ENCODE measurements around the gene SMYD3.

The SMYD3 gene

DNA sequence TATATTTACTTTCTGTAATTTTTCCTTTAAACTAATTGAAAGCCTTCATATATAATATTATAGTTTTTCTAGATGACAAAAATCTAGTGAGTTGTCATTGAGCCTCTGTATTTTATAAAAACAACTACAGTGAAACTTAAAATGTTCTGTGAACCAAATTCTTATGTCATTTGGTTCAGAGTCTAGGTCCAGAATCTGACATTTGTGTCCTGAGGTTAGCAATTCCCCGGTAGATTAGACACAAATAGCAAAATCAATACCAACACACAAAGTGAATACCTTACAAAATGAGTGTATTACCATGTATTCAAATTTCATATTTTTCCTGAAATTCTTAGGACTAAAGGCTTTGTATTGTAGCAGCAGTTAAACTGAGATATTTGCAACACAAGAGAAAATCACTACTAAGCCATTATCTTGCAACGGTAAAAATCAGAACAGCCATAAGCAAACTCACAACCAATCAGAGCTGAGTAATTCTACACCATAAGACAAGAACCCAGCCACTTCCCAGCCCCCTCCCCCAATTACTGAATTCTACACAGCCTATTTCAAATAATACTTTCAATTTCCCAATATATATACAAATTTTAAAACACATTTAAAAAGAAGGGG is 573.5 kb downstream of the SMYD3 start:
- no peak for DNase-seq

GRCh38 chr1:245932302-245932972 is 574.6 kb downstream of the SMYD3 start:
- DNase-seq, result no peak

- DNase-seq, result no peak
Observed at GRCh38 chr1:245931450-245931849, 575.6 kb downstream of the SMYD3 start.

GRCh38 chr1:245929224-245929623 is 577.9 kb downstream of the SMYD3 start:
- no peak for DNase-seq

DNA sequence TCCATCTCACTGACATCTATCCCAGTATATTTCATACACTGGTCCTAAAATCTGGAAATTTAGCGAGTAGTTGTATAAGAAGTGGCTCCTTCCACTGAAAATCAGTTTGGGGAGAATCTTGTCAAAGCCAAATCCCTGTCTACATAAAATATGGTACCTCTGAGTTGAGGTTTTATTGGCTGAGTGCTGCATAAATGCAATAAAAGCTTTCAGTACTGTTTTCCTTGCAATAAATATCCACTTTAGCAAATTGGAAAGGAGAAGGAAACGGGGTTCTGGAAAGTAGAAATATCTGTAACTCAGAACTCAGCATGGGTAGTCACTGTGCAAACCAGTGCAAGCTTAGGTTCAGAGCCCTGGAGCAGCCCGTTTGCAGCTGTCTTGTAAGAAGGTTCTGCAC is 580.2 kb downstream of the SMYD3 start:
- DNase-seq, result no peak

- no peak for DNase-seq
Observed at GRCh38 chr1:245923215-245923614, 583.9 kb downstream of the SMYD3 start.

GRCh38 chr1:245921417-245921816 is 585.7 kb downstream of the SMYD3 start:
- DNase-seq, result no peak

GRCh38 chr1:245917403-245917802 is 589.7 kb downstream of the SMYD3 start:
- no peak for DNase-seq

- no peak for DNase-seq
Observed at GRCh38 chr1:245915841-245916240, 591.2 kb downstream of the SMYD3 start.

GRCh38 chr1:245915406-245915805 is 591.7 kb downstream of the SMYD3 start:
- no peak for DNase-seq

- DNase-seq, result no peak
Observed at GRCh38 chr1:245908543-245908942, 598.5 kb downstream of the SMYD3 start.

DNA sequence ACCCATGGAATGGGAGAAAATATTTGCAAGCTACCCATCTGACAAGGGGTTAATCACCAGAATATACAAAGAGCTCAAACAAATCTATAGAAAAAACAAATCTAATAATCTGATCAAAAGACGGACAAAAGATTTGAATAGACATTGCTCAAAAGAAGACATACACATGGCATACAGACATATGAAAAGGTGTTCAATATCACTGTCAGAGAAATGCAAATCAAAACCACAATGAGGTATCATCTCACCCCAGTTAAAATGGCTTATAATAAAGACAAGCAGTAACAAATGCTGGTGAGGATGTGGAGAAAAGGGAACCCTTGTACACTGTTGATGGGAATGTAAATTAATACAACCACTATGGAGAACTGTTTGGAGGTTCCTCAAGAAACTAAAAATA is 600.9 kb downstream of the SMYD3 start:
- no peak for DNase-seq

DNA sequence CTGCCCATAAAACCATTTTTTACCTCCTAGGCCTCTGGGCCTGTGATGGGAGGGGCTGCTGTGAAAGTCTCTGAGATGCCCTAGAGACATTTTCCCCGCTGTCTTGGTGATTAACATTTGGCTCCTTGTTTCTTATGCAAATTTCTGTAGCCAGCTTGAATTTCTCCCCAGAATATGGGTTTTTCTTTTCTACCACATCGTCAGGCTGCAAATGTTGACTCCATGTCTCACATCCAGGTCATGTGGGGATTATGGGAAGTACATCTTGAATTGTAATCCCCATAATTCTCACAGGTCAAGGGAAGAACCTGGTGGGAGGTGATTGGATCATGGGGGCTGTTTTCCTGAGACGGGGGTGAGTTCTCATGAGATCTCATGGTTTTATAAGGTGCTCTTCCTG is 603.2 kb downstream of the SMYD3 start:
- no peak for DNase-seq

- DNase-seq, result no peak
Observed at GRCh38 chr1:245901565-245901964, 605.5 kb downstream of the SMYD3 start.

DNA sequence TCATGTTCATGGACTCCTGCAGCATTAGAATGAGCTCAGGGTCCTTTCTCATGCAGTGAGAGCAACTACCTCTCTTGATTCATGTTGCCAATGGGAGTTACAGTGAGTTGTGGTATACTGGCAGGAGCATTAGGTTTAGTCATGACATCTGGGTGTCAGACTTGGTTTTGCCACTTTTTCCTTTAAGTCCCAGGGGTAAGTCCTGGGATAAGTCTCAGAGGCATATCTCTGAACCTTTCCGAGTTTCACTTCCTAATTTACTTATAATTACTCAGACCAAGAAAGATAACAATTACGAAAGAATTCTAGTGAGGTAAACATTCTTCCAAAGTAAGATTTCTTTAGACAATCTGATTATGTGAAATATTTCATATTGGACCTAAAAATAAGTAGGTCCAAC is 606.0 kb downstream of the SMYD3 start:
- no peak for DNase-seq

DNA sequence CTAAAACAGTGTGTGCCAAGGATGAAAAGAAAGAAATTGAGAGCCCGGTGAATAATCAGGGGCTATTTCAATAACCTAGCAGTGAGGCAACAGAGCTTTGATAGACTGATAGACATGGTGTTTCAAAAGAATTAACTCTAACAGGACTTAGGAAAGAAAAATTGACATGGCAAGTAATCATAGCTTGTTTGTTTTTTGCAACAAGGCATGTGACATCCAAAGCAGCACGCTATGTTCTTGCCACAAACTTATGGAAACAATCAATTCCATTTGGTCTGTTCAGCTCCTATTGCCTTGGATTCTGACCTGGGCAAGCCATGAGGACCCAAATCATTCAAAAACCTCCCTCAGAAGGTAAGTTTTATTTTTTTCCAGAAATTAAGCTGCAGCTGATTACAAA is 608.5 kb downstream of the SMYD3 start:
- no peak for DNase-seq

DNA sequence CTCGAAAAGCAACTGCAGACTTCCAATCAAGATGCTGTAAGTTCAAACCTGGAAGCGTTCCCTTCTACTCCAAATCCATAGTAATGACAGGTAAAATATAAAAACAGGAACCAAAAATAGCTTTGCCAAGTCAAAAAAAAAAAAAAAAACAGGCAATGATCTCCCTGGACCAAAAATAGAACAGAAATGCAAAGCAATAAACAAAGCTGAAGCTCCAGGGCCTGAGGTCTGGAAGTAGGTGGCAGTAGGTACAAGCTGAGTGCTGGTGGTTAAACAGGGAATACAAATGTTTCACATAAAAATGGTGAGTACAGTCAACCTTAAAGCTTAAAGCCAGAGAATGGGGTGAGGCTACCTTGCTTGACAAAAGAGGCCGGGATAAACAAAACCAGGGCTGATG is 610.8 kb downstream of the SMYD3 start:
- DNase-seq, result no peak

DNA sequence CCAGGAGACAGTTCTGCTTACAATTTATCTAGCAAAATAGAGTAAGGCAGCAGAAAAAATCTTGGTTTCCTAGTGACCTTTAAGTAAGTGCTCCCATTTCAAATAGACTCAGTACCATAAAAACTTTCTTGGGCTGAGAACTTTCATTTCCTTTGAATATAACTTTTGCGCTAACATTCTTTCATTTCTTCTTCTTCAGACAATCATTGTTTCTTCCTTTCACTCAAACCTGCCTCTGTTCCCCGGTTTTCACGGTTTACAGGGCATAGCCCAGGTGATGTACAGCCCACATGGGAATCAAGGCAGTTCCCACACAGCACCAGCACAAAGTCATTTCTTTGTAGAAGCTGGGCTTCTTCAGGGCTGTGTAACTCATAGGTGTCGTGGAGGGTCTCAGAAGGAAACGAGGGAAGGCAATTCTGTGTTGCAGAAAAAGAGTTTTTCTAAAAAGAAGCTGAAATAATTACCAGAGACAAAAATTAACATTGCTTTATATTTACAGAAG is 611.6 kb downstream of the SMYD3 start:
- DNase-seq, result no peak

- DNase-seq, result no peak
Observed at GRCh38 chr1:245894843-245895242, 612.2 kb downstream of the SMYD3 start.

DNA sequence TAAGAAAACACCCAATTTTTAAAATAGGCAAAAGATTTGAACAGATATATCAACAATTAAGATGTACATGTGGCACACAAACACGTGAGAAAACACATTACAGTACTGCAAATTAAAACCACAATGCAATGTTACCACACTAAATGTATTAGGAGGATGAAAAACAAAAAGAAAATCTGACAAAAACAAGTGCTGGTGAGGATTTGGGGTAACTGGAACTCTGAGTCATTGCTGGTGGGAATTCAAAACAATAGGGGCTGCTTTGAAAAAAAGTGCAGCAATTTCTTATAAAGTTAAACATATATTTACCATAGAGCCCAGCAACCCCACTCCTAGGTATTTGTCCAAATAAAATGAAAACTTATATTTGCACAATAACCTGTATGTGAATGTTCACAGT is 614.1 kb downstream of the SMYD3 start:
- DNase-seq, result no peak

GRCh38 chr1:245888809-245889208 is 618.3 kb downstream of the SMYD3 start:
- no peak for DNase-seq

GRCh38 chr1:245887829-245888228 is 619.2 kb downstream of the SMYD3 start:
- no peak for DNase-seq

DNA sequence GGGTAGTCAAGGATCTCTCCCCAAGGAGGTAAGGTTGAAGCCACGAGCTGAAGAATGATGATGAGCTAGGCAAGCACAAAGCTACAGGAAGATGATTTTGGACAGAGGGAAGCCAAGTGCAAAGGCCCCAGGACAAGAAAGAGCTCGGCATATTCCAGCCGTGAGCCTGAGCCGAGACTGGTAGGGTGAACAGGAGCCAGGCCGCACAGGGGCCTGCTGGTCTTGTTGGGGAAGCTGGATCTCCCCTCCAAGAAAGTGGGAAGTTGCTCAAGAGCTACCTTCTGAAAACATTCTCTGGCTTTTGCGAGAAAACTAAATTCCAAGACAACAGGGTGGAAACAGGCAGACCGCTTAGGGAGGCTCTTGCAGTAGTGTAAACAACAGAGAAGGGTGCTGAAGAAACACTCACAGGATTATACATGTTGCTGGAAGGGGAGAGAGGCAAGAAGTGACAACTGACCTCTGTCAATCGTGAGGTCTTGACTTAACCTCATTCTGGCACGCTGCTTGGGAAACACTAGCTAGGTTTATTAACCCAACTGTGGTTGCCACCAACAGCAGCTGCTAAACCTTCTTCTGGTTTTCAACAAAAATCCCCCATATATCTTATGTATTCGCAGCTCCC is 625.2 kb downstream of the SMYD3 start:
- no peak for DNase-seq

DNA sequence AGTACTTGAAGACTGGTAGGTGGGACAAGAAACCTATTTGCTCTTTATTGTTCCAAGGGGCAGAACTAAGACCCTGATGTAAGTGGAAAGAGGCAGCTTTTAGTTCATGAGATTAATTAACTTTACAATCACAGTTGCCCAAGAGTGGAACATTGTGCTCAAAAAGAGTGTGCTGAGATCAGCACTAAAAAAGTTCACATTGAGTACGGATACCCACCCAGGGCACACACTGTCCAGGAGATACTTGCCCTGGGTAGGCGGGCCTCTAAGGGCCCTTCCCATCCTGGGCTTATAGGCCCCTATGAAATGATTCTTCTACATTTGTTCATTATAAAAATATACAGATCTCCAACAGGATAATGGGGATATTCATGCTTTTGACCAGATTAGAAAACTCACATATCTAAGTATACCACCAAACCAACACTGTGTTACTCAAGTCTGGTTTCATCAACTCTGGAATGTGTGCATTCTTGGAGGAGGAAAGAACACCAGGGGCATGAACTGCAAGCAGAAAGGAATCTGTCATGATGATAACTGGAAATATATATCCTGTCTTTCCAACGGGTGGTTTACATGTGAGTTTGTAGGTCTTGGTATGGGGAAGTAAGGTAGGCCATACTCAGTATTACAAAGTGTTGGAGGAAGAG is 626.2 kb downstream of the SMYD3 start:
- DNase-seq, result no peak

Data from hippocampal formation (tissue), 2 donors.